Glomerular endothelial cell (primary cell): Measurements from ENCODE around the gene PI4KA. TPM values are rescaled to one million over a fixed set of nuclear protein-coding genes. Genes with fewer than 3 reads are reported as not detected.
"Not testable (repeated sequence)": the region's sequence is repeated elsewhere in the genome, so short reads cannot be mapped to it uniquely, and the experiment has no call there.

Experiments used
- DNase-seq: peaks from one replicate; pipeline ENCODE4 v3.0.0-alpha.2; 2011; ENCODE audit warnings: low read depth, low spot score; ENCODE audit errors: extremely low read depth
- total RNA-seq: library from RNA; depleted of rRNA; stranded (reverse); fragments of >200 nt; gene quantifications from 2 replicates; pipeline ENCODE4 v1.2.3, GENCODE V29; 2015

PI4KA gene
- total RNA-seq, 1 donor from 2014 or later, result 62.8 TPM

DNA sequence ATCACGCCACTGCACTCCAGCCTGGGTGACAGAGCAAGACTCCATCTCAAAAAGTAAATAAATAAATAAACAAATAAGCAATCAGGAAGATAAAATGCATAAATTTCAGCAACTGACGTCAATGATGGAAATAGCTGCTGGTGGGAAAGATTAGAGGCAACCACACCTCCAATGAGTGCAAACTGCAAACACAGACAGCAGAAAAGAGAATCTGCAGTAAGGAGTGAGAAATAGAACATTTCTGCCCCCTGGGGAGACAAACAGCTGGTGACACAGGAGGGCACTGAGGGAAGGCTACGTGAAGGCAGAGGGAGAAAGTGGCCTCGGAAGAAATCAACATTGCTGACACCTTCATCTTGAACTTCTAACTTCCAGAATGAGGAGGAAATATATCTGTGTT, 6.5 kb downstream of the PI4KA start:
- no peak for DNase-seq

DNA sequence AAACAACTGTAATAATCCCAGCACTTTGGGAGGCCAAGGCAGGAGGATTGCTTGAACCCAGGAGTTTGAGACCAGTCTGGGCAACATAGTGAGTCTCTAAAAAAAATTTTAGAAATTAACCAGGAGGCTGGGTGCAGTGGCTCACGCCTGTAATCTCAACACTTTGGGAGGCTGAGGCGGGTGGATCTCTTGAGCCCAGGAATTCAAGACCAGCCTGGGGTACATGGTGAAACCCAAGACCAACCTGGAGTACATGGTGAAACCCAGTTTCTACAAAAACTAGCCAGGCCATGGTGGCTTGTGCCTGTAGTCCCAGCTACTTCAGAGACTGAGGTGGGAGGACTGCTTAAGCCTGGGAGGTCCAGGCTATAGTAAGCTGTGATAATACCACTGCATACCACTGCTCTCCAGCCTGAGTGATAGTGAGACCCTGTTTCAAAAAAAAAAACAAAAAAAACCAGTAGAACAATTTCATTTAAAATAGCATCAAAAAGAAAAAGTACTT, 11.2 kb downstream of the PI4KA start:
- DNase-seq, result no peak

DNA sequence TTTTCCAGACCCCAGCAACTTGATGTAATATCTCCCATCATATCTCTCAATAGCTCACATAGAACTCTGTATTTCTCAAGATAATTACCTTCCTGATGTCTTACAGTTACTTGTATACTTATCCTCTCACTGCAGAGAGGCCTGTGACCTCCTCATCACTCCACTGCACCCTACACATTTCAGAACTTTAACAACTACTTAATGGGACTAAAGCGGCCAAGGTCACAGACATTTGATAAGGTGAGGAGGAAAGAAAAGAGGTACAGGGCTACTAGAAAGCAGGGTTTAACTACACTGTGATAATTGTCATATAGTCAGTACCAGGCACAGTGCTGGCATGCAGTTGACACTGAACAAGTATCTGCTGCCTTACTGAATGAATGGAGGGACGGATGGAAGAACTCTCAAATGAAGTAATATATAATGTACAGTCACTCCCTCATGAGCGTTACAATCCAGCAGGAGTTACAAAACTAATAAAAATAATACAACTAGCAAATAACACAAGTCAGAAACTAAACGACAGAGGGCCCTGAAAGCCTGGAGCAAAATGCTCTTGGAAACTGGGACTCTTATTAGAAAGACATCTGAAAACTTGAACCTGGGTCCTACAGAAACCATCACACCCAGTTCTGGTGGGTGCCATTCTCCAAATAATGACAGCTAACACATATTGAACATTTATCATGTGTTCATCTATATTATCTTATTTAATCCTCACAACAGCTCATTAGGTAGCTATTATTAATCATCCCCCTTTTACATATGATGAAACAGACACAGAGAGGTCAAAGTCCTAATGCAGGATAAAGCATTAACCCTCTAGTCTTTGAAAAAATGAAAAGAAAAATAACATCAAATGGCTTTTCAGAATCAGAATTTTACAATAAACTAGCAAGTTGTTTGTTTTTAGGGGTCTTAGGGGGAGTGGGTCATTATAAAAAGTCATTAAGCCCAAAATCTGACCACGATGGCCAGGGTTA, 14.3 kb downstream of the PI4KA start:
- DNase-seq, result no peak

- no peak for DNase-seq
Measured at GRCh38 chr22:20843501-20843900, 15.1 kb downstream of the PI4KA start.

- DNase-seq, result no peak
Measured at GRCh38 chr22:20840646-20841371, 17.8 kb downstream of the PI4KA start.

GRCh38 chr22:20839837-20840645, 18.6 kb downstream of the PI4KA start:
- DNase-seq, result no peak

DNA sequence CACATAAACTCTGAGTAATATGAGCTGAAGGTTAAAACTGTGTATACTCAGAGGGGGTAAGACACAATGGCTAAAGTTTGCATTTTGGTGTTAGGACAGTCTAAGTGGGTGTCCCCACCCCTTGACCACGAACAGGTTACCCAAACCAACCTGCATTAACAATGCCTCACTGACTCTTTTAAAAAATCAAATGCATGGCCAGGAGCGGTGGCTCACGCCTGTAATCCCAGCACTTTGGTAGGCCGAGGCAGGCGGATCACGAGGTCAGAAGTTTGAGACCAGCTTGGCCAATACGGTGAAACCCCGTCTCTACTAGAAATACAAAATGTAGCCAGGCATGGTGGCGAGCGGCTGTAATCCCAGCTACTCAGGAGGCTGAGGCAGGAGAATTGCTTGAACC, 19.3 kb downstream of the PI4KA start:
- DNase-seq, result not testable (repeated sequence)

- DNase-seq, result no peak
Measured at GRCh38 chr22:20836987-20837823, 21.4 kb downstream of the PI4KA start.

DNA sequence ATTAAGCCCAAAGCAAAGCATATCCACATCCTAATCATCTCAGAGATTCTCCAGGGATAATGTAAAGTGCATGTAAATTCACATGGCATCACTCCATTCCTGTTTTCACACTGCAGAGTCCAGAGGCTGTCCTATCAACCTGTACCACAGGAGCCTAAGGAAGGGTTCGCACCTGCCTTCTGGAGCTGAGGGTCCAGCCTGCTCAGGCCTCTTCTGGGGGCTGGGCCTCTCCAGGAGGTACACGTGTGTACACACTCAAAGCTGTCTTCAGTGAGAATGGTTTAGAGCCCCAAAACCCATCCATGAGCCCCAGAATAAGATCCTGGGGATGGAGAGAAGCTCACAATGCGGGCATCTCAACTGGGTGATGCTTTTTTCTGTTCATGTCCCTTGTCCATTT, 23.9 kb downstream of the PI4KA start:
- no peak for DNase-seq

DNA sequence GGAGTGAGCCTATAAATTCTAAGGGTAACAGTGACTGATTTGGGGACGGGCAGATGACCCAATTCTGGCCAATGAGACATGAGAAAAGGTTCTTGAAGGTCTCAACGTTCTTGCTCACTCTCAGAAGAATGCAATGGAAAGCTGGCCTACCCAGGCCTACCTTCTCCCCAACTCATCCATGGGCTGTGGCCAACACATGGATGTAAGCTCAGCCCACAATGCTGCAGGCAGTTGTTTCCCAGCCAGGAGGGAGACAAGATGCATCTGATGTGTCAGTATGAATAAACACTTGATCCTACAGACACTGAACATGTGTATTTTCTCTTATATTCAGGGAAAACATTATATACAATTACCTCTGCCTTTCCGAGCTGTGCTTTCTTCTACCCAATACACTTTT, 24.4 kb downstream of the PI4KA start:
- DNase-seq, result no peak

DNA sequence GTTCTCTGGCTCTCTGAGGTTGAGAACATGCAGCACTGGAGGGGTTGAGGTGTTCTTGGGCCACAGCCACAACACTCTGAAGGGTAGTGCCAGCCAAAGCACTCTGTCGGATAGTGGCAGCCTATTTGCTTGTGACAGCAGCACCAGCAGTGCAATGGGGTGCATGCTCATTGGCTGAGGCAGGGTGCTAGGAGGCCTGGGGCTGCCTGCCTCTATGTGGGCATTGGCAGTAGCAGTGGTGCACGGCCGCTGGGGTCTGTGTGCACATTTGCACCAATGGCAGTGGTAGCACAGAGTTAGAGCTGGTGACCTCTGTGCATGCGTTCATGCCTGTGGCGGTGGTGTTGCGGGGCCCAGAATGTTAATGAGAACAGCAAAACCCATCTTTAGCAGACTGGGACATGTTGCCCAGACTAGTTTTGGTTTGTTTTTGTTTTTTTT, 25.4 kb downstream of the PI4KA start:
- DNase-seq, result no peak

DNA sequence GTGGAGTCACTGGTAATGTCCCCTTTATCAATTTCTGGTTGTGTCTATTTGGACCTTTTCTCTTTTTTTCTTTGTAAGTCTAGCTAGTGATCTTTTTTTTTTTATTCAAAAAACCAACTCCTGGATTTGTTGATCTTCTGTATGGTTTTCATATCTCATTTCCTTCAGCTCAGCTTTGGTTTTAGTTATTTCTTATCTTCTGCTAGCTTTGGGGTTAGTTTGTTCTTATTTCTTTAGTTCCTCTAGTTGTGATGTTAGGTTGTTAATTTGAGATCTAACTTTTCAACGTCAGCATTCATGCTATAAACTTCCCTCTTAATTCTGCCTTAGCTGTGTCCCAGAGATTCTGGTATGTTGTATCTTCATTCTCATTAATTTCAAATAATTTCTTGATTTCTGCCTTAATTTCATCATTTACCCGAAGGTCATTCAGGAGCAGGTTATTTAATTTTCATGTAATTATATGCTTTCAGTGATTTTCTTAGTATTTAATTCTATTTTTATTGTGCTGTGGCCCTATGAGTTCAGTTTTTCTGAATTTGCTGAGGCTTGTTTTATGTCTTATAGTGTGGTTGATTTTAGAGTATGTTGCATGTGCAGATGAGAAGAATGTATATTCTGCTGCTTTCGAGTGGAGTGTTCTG, 29.0 kb downstream of the PI4KA start:
- DNase-seq, result no peak

GRCh38 chr22:20826373-20827152, 32.0 kb downstream of the PI4KA start:
- not testable (repeated sequence) for DNase-seq

DNA sequence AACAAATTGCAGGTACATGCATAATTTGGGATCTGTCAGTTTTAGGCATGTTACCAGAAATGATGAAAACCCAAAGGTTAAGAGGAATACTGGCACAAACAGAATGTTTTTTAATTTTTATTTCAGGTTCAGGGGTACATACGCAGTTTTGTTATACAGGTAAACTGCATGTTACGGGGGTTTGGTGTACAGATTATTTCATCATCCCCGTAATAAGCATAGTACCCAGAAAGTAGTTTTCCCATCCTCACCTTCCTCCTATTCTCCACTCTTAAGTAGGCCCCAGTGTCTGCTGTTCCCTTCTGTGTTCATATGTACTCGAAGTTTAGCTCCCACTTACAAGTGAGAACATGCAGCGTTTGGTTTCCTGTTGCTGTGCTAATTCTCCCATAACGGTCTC, 33.0 kb downstream of the PI4KA start:
- no peak for DNase-seq

DNA sequence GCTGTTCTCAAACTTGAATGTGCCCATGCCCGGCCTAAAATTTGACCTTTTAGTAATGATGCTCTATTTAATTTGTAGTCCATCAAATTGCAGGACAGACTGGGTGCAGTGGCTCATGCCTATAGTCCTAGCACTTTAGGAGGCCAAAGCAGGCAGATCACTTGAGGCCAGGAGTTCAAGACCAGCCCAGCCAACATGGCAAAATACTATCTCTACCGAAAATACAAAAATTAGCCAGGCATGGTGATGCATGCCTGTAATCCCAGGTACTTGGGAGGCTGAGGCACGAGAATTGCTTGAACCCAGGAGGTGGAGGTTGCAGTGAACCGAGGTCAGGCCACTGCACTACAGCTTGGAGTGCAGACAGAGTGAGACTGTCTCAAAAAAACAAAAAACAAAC, 33.4 kb downstream of the PI4KA start:
- not testable (repeated sequence) for DNase-seq

- DNase-seq, result no peak
Measured at GRCh38 chr22:20823264-20823663, 35.3 kb downstream of the PI4KA start.

DNA sequence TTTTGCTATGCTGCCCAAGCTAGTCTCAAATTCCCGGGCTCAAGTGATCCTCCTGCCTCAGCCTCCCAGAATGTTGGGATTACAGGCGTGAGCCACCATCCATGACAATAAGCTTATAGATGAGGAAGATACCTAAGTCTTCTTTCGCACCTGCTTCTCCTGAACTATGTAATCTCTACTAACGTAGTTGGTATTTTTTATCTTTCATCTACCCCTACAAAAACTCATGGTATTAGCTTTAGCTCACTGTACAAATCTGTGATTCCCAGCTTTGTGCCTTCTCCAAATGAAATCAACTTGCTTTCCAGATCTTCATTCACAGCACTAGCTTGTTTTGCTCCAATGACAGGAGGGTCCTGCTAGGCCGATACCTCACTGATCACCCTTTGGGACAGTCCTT, 36.4 kb downstream of the PI4KA start:
- no peak for DNase-seq

DNA sequence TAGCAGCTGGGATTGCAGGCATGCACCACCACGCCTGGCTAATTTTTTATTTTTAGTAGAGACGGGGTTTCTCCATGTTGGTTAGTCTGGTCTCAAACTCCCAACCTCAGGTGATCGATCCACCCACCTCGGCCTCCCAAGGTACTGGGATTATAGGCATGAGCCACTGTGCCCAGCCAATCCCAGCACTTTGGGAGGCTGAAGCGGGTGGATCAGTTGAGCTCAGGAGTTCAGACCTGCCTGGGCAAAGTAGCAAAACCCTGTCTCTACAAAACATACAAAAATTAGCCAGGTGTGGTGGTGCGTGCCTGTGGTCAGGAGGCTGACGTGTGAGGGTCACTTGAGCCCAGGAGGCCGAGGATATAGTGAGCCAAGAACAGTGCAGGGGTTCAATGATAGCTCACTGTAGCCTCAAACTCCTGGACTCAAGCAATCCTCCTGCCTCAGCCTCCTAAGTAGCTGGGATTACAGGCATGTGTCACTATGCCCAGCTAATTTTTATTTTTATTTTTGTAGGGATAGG, 36.8 kb downstream of the PI4KA start:
- DNase-seq, result not testable (repeated sequence)
